ENCODE results near the gene ZNF565. TPM values are rescaled to one million over a fixed set of nuclear protein-coding genes. Genes with fewer than 3 reads are reported as not detected.
"Not testable (repeated sequence)": the region's sequence is repeated elsewhere in the genome, so short reads cannot be mapped to it uniquely, and the experiment has no call there.

The ZNF565 gene
- total RNA-seq, 1 experiment from 2014 or later, result 4.8 TPM

- Histone ChIP-seq H3K56ac (ENCODE audit: insufficient read length, low read depth, low read length) (no peak overlapping the region), H4K20me1 (ENCODE audit: control insufficient read depth, insufficient read depth, insufficient read length) (no peaks in the 10 kb centered on the region), H2AK5ac (ENCODE audit: insufficient read length, low read length) (no peak overlapping the region), H2BK5ac (ENCODE audit: insufficient read length, low read length) (no peak overlapping the region), H2AFZ (ENCODE audit: low read length) (no peak overlapping the region), H3K9me3 (ENCODE audit: control insufficient read depth, low read depth, low read length) (no peaks in the 10 kb centered on the region), H3K23me2 (ENCODE audit: insufficient read length, low read depth, low read length, poor library complexity, severe bottlenecking) (peaks cover 4% of the 10 kb centered on the region), H3K79me2 (ENCODE audit: insufficient read depth, low read length) (no peaks in the 10 kb centered on the region), H3K79me1 (ENCODE audit: insufficient read depth, low read depth, low read length, poor library complexity, severe bottlenecking) (no peaks in the 10 kb centered on the region), H4K5ac (ENCODE audit: insufficient read length, low read depth, low read length) (no peak overlapping the region), H2BK15ac (ENCODE audit: low read depth, low read length) (no peak overlapping the region), H3K14ac (ENCODE audit: insufficient read depth, low read length) (no peak overlapping the region), H3K18ac (ENCODE audit: insufficient read length, low read depth, low read length) (no peak overlapping the region), H3K9ac (ENCODE audit: extremely low read depth, insufficient read length, low read length) (no peak overlapping the region), H3K23ac (ENCODE audit: insufficient read length, low read depth, low read length) (no peak overlapping the region), H3K4me2 (ENCODE audit: insufficient read depth, insufficient read length, low read length) (no peak overlapping the region), H3T11ph (ENCODE audit: low read length) (no peak overlapping the region), H2BK12ac (ENCODE audit: insufficient read length, low read depth, low read length) (no peak overlapping the region), H2BK20ac (ENCODE audit: low read depth, low read length, poor library complexity, severe bottlenecking) (no peak overlapping the region), H4K8ac (replicated peaks; ENCODE audit: insufficient read length, low read depth, low read length) (no peak overlapping the region), H3K27ac (ENCODE audit: insufficient read length, low read depth, low read length) (no peak overlapping the region), H2BK120ac (ENCODE audit: low read depth, low read length, poor library complexity, severe bottlenecking) (no peak overlapping the region), H3K4ac (ENCODE audit: low read depth, low read length) (no peak overlapping the region), H3K4me1 (ENCODE audit: insufficient read depth, low read length) (no peaks in the 10 kb centered on the region), H4K91ac (ENCODE audit: insufficient read length, low read depth, low read length) (no peak overlapping the region), H3K27me3 (ENCODE audit: insufficient read depth, low read length) (no peaks in the 10 kb centered on the region)
- no peak for TF ChIP-seq CTCF (conservative IDR thresholded peaks at IDR 0.05)
- no CpG with 5 or more reads among the region's 12 CpGs for WGBS (ENCODE audit: extremely low coverage, insufficient read length, low lambda C conversion rate)
- H3K27ac Mint-ChIP-seq, result peak overlapping the region; percentile 25 to 90 (median 67); a peak in 5 of 7 replicates
- peaks cover 15 to 19% of the 10 kb centered on the region in 2 experiments for H3K4me1 Mint-ChIP-seq
- no peaks in the 10 kb centered on the region; a peak in 2 of 5 replicates for H3K9me3 Mint-ChIP-seq
- H3K4me3 Mint-ChIP-seq, result peak overlapping the region in 1 of 2 experiments; percentile 60; a peak in 1 of 5 replicates
- DNase-seq, result no peak
- H3K36me3 Mint-ChIP-seq (ENCODE audit: insufficient read depth in 1 of 3, low read depth in 3 of 3), result peaks cover 4 to 12% (median 9%) of the 10 kb centered on the region in 3 experiments; a peak in 6 of 7 replicates
- H3K27me3 Mint-ChIP-seq (ENCODE audit: low read depth), result peaks cover 2% of the 10 kb centered on the region; the same call in 1 of the 2 replicates
Measured at GRCh38 chr19:36136964-36137686, 77.3 kb downstream of the ZNF565 start.

- not testable (repeated sequence) for DNase-seq; H3K9me3 ChIP-seq (ENCODE audit: control insufficient read depth, low read depth, low read length); H2BK120ac ChIP-seq (ENCODE audit: low read depth, low read length, poor library complexity, severe bottlenecking); H3K36me3 Mint-ChIP-seq (ENCODE audit: insufficient read depth in 1 of 3, low read depth in 3 of 3); H2AFZ ChIP-seq (ENCODE audit: low read length); H2BK12ac ChIP-seq (ENCODE audit: insufficient read length, low read depth, low read length); H3K56ac ChIP-seq (ENCODE audit: insufficient read length, low read depth, low read length); H3K4me3 Mint-ChIP-seq; H3T11ph ChIP-seq (ENCODE audit: low read length); H2BK5ac ChIP-seq (ENCODE audit: insufficient read length, low read length); H2AK5ac ChIP-seq (ENCODE audit: insufficient read length, low read length); H2BK15ac ChIP-seq (ENCODE audit: low read depth, low read length); H3K4ac ChIP-seq (ENCODE audit: low read depth, low read length); H4K5ac ChIP-seq (ENCODE audit: insufficient read length, low read depth, low read length); H3K9me3 Mint-ChIP-seq; H3K23ac ChIP-seq (ENCODE audit: insufficient read length, low read depth, low read length); H3K79me2 ChIP-seq (ENCODE audit: insufficient read depth, low read length); H2BK20ac ChIP-seq (ENCODE audit: low read depth, low read length, poor library complexity, severe bottlenecking); H3K27me3 Mint-ChIP-seq (ENCODE audit: low read depth); H4K91ac ChIP-seq (ENCODE audit: insufficient read length, low read depth, low read length); H3K4me2 ChIP-seq (ENCODE audit: insufficient read depth, insufficient read length, low read length); H3K23me2 ChIP-seq (ENCODE audit: insufficient read length, low read depth, low read length, poor library complexity, severe bottlenecking); H3K14ac ChIP-seq (ENCODE audit: insufficient read depth, low read length); H4K20me1 ChIP-seq (ENCODE audit: control insufficient read depth, insufficient read depth, insufficient read length); H3K18ac ChIP-seq (ENCODE audit: insufficient read length, low read depth, low read length); H3K27ac ChIP-seq (ENCODE audit: insufficient read length, low read depth, low read length); H3K4me1 ChIP-seq (ENCODE audit: insufficient read depth, low read length); H3K79me1 ChIP-seq (ENCODE audit: insufficient read depth, low read depth, low read length, poor library complexity, severe bottlenecking); H3K9ac ChIP-seq (ENCODE audit: extremely low read depth, insufficient read length, low read length); H3K27me3 ChIP-seq (ENCODE audit: insufficient read depth, low read length); H4K8ac ChIP-seq (replicated peaks; ENCODE audit: insufficient read length, low read depth, low read length)
- no CpG with 5 or more reads among the region's 4 CpGs for WGBS (ENCODE audit: extremely low coverage, insufficient read length, low lambda C conversion rate)
- Mint-ChIP-seq H3K4me1 (peaks cover 10 to 15% of the 10 kb centered on the region in 2 experiments), H3K27ac (peak overlapping the region in 1 of 3 experiments; percentile 76; a peak in 1 of 7 replicates)
Measured at GRCh38 chr19:36134867-36135266, 79.6 kb downstream of the ZNF565 start.
